Esophagus muscularis mucosa (tissue), 4 donors: ENCODE data around the gene CSGALNACT2. TPM values are rescaled to one million over a fixed set of nuclear protein-coding genes. Genes with fewer than 3 reads are reported as not detected.

Source experiments
- DNase-seq: peaks from one replicate; pipeline ENCODE4 v3.0.0-alpha.2; 2017; ENCODE audit errors: extremely low spot score
- H3K27ac ChIP-seq, 4 donors: fragments of 200-600 bp; sonication (generic); replicated peaks in 1 of 4; 1 replicate in 3 of 4; 2 replicates in 1 of 4; pipeline ENCODE4 v1.5.1; 2016 to 2019; ENCODE audit warnings: mild to moderate bottlenecking in 1 of 4
- H3K27me3 ChIP-seq, 4 donors: fragments of 200-600 bp; sonication (generic); one replicate each; pipeline versions ENCODE4 v1.5.1 to v1.6.0; 2016 to 2019
- H3K36me3 ChIP-seq, 4 donors: fragments of 200-600 bp; sonication (generic); one replicate each; pipeline ENCODE4 v1.5.1; 2016 to 2019
- H3K4me1 ChIP-seq, 4 donors: fragments of 200-600 bp; sonication (generic); one replicate each; pipeline ENCODE4 v1.5.1; 2016 to 2019
- H3K4me3 ChIP-seq, 4 donors: fragments of 200-600 bp; sonication (generic); 1 replicate in 2 of 4; 2 replicates in 2 of 4; pipeline ENCODE4 v1.5.1; 2016 to 2019; ENCODE audit warnings: mild to moderate bottlenecking in 4 of 4, moderate library complexity in 1 of 4
- H3K9me3 ChIP-seq, 4 donors: fragments of 200-600 bp; sonication (generic); 1 replicate in 3 of 4; 2 replicates in 1 of 4; pipeline ENCODE4 v1.5.1; 2016 to 2019
- CTCF ChIP-seq, 3 experiments: fragments of 200-600 bp in 2 of 3; fragments of 450-650 bp in 1 of 3; sonication (generic) in 2 of 3; IDR thresholded peaks; one replicate each; pipeline ENCODE4 v1.5.1; 2017 to 2019; ENCODE audit warnings: antibody characterized with exemption in 3 of 3, mild to moderate bottlenecking in 2 of 3, moderate library complexity in 1 of 3
- EP300 ChIP-seq: sonication (generic); formaldehyde crosslinking; IDR thresholded peaks from one replicate; pipeline ENCODE4 v1.6.1; 2017; ENCODE audit warnings: antibody characterized with exemption
- POLR2A ChIP-seq: fragments of 450-650 bp; IDR thresholded peaks from one replicate; pipeline ENCODE4 v1.6.1; 2017; ENCODE audit warnings: antibody characterized with exemption, moderate library complexity, mild to moderate bottlenecking, low read depth
- POLR2AphosphoS5 ChIP-seq, 2 donors: sonication (generic); formaldehyde crosslinking; IDR thresholded peaks; one replicate each; pipeline ENCODE4 v1.6.1; 2017; ENCODE audit warnings: antibody characterized with exemption in 2 of 2
- WGBS: methylation state at CpG from one replicate; pipeline ENCODE4 v1.1.5; 2018; 5-methylcytosine and 5-hydroxymethylcytosine counted together
- intact Hi-C: fragments of 100-400 bp; cut with DNase I; formaldehyde crosslinking; loops from one replicate; pipeline ENCODE4 v1.15.1; 2023
- total RNA-seq, 4 donors: library from RNA; depleted of rRNA; stranded (reverse); fragments of >200 nt; gene quantifications; one replicate each; pipeline versions ENCODE4 v1.1.0 to v1.2.1, GENCODE V29; 2016

Gene CSGALNACT2
- total RNA-seq, result 10 to 100 TPM; 25.6 to 39.5 (median 33.9) TPM

GRCh38 chr10:43138021-43138756, at the start of gene CSGALNACT2:
TSS of gene CSGALNACT2 (plus strand) at chr10:43138445. CDS start at chr10:43155150, 16,705 bp downstream.
- peaks cover 20 to 51% (median 44%) of the 10 kb centered on the region in 4 donors for H3K4me1 ChIP-seq
- H3K4me3 ChIP-seq, result peak within 1 kb of the TSS; percentile 84 to 95 (median 90)
- H3K9me3 ChIP-seq, result no peaks in the 10 kb centered on the region
- peak within 1 kb of the TSS; percentile 97 to 99 (median 99) for H3K27ac ChIP-seq
- no peaks in the 10 kb centered on the region for H3K27me3 ChIP-seq
- TF ChIP-seq CTCF (IDR thresholded peaks at IDR 0.05) (no peak), POLR2AphosphoS5 (IDR thresholded peaks at IDR 0.05) (peak; percentile 74 to 81), POLR2A (peak; percentile 50), EP300 (no peak)
- intact Hi-C loops, result no loop called here
- WGBS, result 0% methylated on average over 31 of the region's 93 CpGs
- no peaks in the 10 kb centered on the region for H3K36me3 ChIP-seq
- DNase-seq, result peak; percentile 95

- 100% methylated on average over 2 of the region's 10 CpGs for WGBS
- Histone ChIP-seq H3K27ac (no peak overlapping the region), H3K36me3 (no peaks in the 10 kb centered on the region), H3K4me3 (no peak overlapping the region), H3K4me1 (no peaks in the 10 kb centered on the region), H3K9me3 (no peaks in the 10 kb centered on the region), H3K27me3 (peaks cover 0 to 45% (median 0%) of the 10 kb centered on the region in 4 donors)
- intact Hi-C loops, result no loop called here
- no peak for DNase-seq
- TF ChIP-seq EP300, result no peak
- no peak for TF ChIP-seq POLR2AphosphoS5 (IDR thresholded peaks at IDR 0.05)
- no peak for TF ChIP-seq CTCF (IDR thresholded peaks at IDR 0.05)
- TF ChIP-seq POLR2A, result no peak
These were observed 48.7 kb upstream of the CSGALNACT2 start for GRCh38 chr10:43089519-43089918.

GRCh38 chr10:43090188-43090587, 48.1 kb upstream of the CSGALNACT2 start:
- TF ChIP-seq EP300 (no peak), POLR2AphosphoS5 (IDR thresholded peaks at IDR 0.05) (no peak), CTCF (IDR thresholded peaks at IDR 0.05) (no peak), POLR2A (no peak)
- Histone ChIP-seq H3K27me3 (peaks cover 0 to 46% (median 0%) of the 10 kb centered on the region in 4 donors), H3K9me3 (no peaks in the 10 kb centered on the region), H3K27ac (no peak overlapping the region), H3K4me1 (no peaks in the 10 kb centered on the region), H3K4me3 (no peak overlapping the region), H3K36me3 (no peaks in the 10 kb centered on the region)
- no peak for DNase-seq
- WGBS, result 83% methylated on average over 5 of the region's 8 CpGs
- intact Hi-C loops, result no loop called here

GRCh38 chr10:43090664-43091063, 47.6 kb upstream of the CSGALNACT2 start:
- WGBS, result 80% methylated on average over 6 of the region's 10 CpGs
- Histone ChIP-seq H3K27me3 (peaks cover 0 to 43% (median 0%) of the 10 kb centered on the region in 4 donors), H3K27ac (no peak overlapping the region), H3K4me1 (no peaks in the 10 kb centered on the region), H3K4me3 (no peak overlapping the region), H3K36me3 (no peaks in the 10 kb centered on the region), H3K9me3 (no peaks in the 10 kb centered on the region)
- DNase-seq, result no peak
- TF ChIP-seq CTCF (IDR thresholded peaks at IDR 0.05) (no peak), POLR2A (no peak), EP300 (no peak), POLR2AphosphoS5 (IDR thresholded peaks at IDR 0.05) (no peak)
- intact Hi-C loops, result no loop called here
